Islet of Langerhans (tissue), 1 donor: Measurements from ENCODE around the gene PRKCE.

Experiments used
- FAIRE-seq: peaks from one replicate; lab custom pipeline; 2011; peaks lifted over from hg19 to GRCh38; lab: Jason Lieb, UNC

PRKCE gene

GRCh38 chr2:45860136-45861121 is 209.0 kb downstream of the PRKCE start:
- no peak for FAIRE-seq

- no peak for FAIRE-seq
Measured at GRCh38 chr2:45862843-45863242, 211.4 kb downstream of the PRKCE start.

- FAIRE-seq: no peak
Measured at GRCh38 chr2:45864121-45864520, 212.6 kb downstream of the PRKCE start.

- no peak for FAIRE-seq
Measured at GRCh38 chr2:45867349-45867748, 215.9 kb downstream of the PRKCE start.

GRCh38 chr2:45867800-45868199 is 216.3 kb downstream of the PRKCE start:
- no peak for FAIRE-seq

GRCh38 chr2:45869165-45869501 is 217.7 kb downstream of the PRKCE start:
- FAIRE-seq: no peak

- no peak for FAIRE-seq
Measured at GRCh38 chr2:45871025-45871424, 219.6 kb downstream of the PRKCE start.

GRCh38 chr2:45871541-45871940 is 220.1 kb downstream of the PRKCE start:
- FAIRE-seq: no peak

- no peak for FAIRE-seq
Measured at GRCh38 chr2:45872211-45872610, 220.7 kb downstream of the PRKCE start.

GRCh38 chr2:45874344-45874743 is 222.9 kb downstream of the PRKCE start:
- FAIRE-seq: no peak

- FAIRE-seq: no peak
Measured at GRCh38 chr2:45876611-45877010, 225.1 kb downstream of the PRKCE start.

- FAIRE-seq: no peak
Measured at GRCh38 chr2:45879406-45879805, 227.9 kb downstream of the PRKCE start.

- no peak for FAIRE-seq
Measured at GRCh38 chr2:45879936-45880335, 228.5 kb downstream of the PRKCE start.

GRCh38 chr2:45881970-45882581 is 230.6 kb downstream of the PRKCE start:
- FAIRE-seq: no peak

GRCh38 chr2:45882707-45883602 is 231.5 kb downstream of the PRKCE start:
- FAIRE-seq: no peak

- FAIRE-seq: no peak
Measured at GRCh38 chr2:45883603-45884000, 232.1 kb downstream of the PRKCE start.

- FAIRE-seq: no peak
Measured at GRCh38 chr2:45884126-45884525, 232.7 kb downstream of the PRKCE start.

GRCh38 chr2:45885171-45885621 is 233.7 kb downstream of the PRKCE start:
- no peak for FAIRE-seq

GRCh38 chr2:45886171-45886663 is 234.7 kb downstream of the PRKCE start:
- no peak for FAIRE-seq

- no peak for FAIRE-seq
Measured at GRCh38 chr2:45888167-45888566, 236.7 kb downstream of the PRKCE start.

- FAIRE-seq: no peak
Measured at GRCh38 chr2:45888641-45889040, 237.2 kb downstream of the PRKCE start.

- FAIRE-seq: no peak
Measured at GRCh38 chr2:45889053-45889452, 237.6 kb downstream of the PRKCE start.
